Smooth muscle cell (in vitro differentiated cells): Measurements from ENCODE around the gene SLC4A11. TPM values are rescaled to one million over a fixed set of nuclear protein-coding genes. Genes with fewer than 3 reads are reported as not detected.

Experiments
- DNase-seq: peaks from one replicate; lab custom pipeline; 2025; ENCODE audit not compliant: unreplicated experiment; lab: John Stamatoyannopoulos, UW
- H2AFZ ChIP-seq: fragments of 200-600 bp; sonication (generic); 2 replicates; pipeline ENCODE4 v1.6.0; 2016; ENCODE audit warnings: antibody characterized with exemption, low read depth, mild to moderate bottlenecking
- H3F3A ChIP-seq: fragments of 200-600 bp; sonication (generic); 2 replicates; pipeline ENCODE4 v1.6.0; 2017; ENCODE audit warnings: antibody characterized with exemption, low read depth
- H3K27ac ChIP-seq: fragments of 200-600 bp; sonication (generic); 2 replicates; pipeline ENCODE4 v1.5.1; 2016; ENCODE audit warnings: low read depth, mild to moderate bottlenecking
- H3K27me3 ChIP-seq: fragments of 200-600 bp; sonication (generic); 2 replicates; pipeline ENCODE4 v1.6.1; 2016; ENCODE audit warnings: low read depth, mild to moderate bottlenecking
- H3K36me3 ChIP-seq: fragments of 200-600 bp; sonication (generic); 2 replicates; pipeline ENCODE4 v1.5.1; 2016; ENCODE audit warnings: low read depth
- H3K4me1 ChIP-seq: fragments of 200-600 bp; sonication (generic); 2 replicates; pipeline ENCODE4 v1.5.1; 2016; ENCODE audit warnings: low read depth
- H3K4me2 ChIP-seq: fragments of 200-600 bp; sonication (generic); 2 replicates; pipeline ENCODE4 v1.6.0; 2016; ENCODE audit warnings: mild to moderate bottlenecking
- H3K4me3 ChIP-seq: fragments of 200-600 bp; sonication (generic); 2 replicates; pipeline ENCODE4 v1.5.1; 2016; ENCODE audit warnings: mild to moderate bottlenecking
- H3K79me2 ChIP-seq: fragments of 200-600 bp; sonication (generic); 2 replicates; pipeline ENCODE4 v1.6.0; 2016; ENCODE audit warnings: low read depth, mild to moderate bottlenecking
- H3K9ac ChIP-seq: fragments of 200-600 bp; sonication (generic); 2 replicates; pipeline ENCODE4 v1.6.0; 2016; ENCODE audit warnings: low read depth
- H3K9me3 ChIP-seq: fragments of 200-600 bp; sonication (generic); replicated peaks from 2 replicates; pipeline ENCODE4 v1.5.1; 2016; ENCODE audit warnings: low read depth
- H4K20me1 ChIP-seq: fragments of 200-600 bp; sonication (generic); 2 replicates; pipeline ENCODE4 v1.6.0; 2016; ENCODE audit warnings: low read depth
- CTCF ChIP-seq: fragments of 200-600 bp; sonication (generic); IDR thresholded peaks from 2 replicates; pipeline ENCODE4 v1.5.1; 2017; ENCODE audit warnings: borderline replicate concordance, mild to moderate bottlenecking, antibody characterized with exemption; ENCODE audit not compliant: insufficient read depth, poor library complexity, severe bottlenecking
- WGBS: methylation state at CpG from one replicate; pipeline ENCODE4 v1.1.7; 2016; ENCODE audit warnings: low lambda C conversion rate; 5-methylcytosine and 5-hydroxymethylcytosine counted together
- polyA plus RNA-seq: library from polyadenylated mRNA; unstranded; fragments of >200 nt; fragmentation: Nextera tagmentation; extraction: Ambion mirVana; gene quantifications from 2 replicates; pipeline ENCODE4 v1.2.1, GENCODE V29; 2016
- total RNA-seq: library from RNA; depleted of rRNA; stranded (reverse); fragments of >200 nt; gene quantifications from 2 replicates; pipeline ENCODE4 v1.2.3, GENCODE V29; 2014

SLC4A11 gene
- total and polyA plus RNA-seq, 2 experiments from 2014 or later = 0.27 to 1.5 TPM

- Histone ChIP-seq H3K27me3 (peaks cover 36% of the 10 kb centered on the region), H3K4me2 (no peak overlapping the region), H2AFZ (no peak overlapping the region), H3K9me3 (no peaks in the 10 kb centered on the region), H3K4me3 (no peak overlapping the region), H3K4me1 (peaks cover 6% of the 10 kb centered on the region), H3K9ac (no peak overlapping the region), H3F3A (no peaks in the 10 kb centered on the region), H3K79me2 (no peaks in the 10 kb centered on the region), H3K36me3 (no peaks in the 10 kb centered on the region), H4K20me1 (no peaks in the 10 kb centered on the region), H3K27ac (no peak overlapping the region)
- no peak for DNase-seq
- no peak for TF ChIP-seq CTCF
- 97% methylated on average over 23 of the region's 25 CpGs for WGBS
Observed at GRCh38 chr20:3233991-3234498, 4.9 kb downstream of the SLC4A11 start.

- Histone ChIP-seq H4K20me1 (no peaks in the 10 kb centered on the region), H3K4me3 (no peak overlapping the region), H3K27ac (no peak overlapping the region), H3K36me3 (no peaks in the 10 kb centered on the region), H3F3A (no peaks in the 10 kb centered on the region), H3K4me2 (no peak overlapping the region), H3K79me2 (no peaks in the 10 kb centered on the region), H3K4me1 (peaks cover 6% of the 10 kb centered on the region), H2AFZ (no peak overlapping the region), H3K27me3 (peaks cover 29% of the 10 kb centered on the region), H3K9me3 (no peaks in the 10 kb centered on the region), H3K9ac (no peak overlapping the region)
- DNase-seq = no peak
- TF ChIP-seq CTCF = no peak
- 95% methylated on average over 32 of the region's 32 CpGs for WGBS
Observed at GRCh38 chr20:3233131-3233990, 5.6 kb downstream of the SLC4A11 start.

GRCh38 chr20:3231889-3232588, 7.0 kb downstream of the SLC4A11 start:
- Histone ChIP-seq H3K79me2 (no peaks in the 10 kb centered on the region), H3K4me1 (no peaks in the 10 kb centered on the region), H3K27me3 (peaks cover 16% of the 10 kb centered on the region), H3K36me3 (no peaks in the 10 kb centered on the region), H4K20me1 (no peaks in the 10 kb centered on the region), H3K9ac (no peak overlapping the region), H3K27ac (no peak overlapping the region), H3K4me3 (no peak overlapping the region), H2AFZ (no peak overlapping the region), H3F3A (no peaks in the 10 kb centered on the region), H3K9me3 (no peaks in the 10 kb centered on the region), H3K4me2 (no peak overlapping the region)
- no peak for TF ChIP-seq CTCF
- no peak for DNase-seq
- WGBS = 95% methylated on average over 15 of the region's 15 CpGs
